K562 (cell line): ENCODE measurements around the gene NCAPD2. TPM values are rescaled to one million over a fixed set of nuclear protein-coding genes. Genes with fewer than 3 reads are reported as not detected.

ENCODE experiments used
- BRF1 ChIP-seq: IDR thresholded peaks from 3 replicates; pipeline ENCODE4 v1.6.1; 2011; ENCODE audit warnings: borderline replicate concordance, mild to moderate bottlenecking; ENCODE audit not compliant: insufficient read length; ENCODE audit errors: extremely low read depth
- ELF1 ChIP-seq: fragments of 200-800 bp; sonication (Bioruptor generic); IDR thresholded peaks from 2 replicates; pipeline ENCODE4 v1.6.1; 2016; ENCODE audit warnings: missing genetic modification characterization, missing compliant biosample characterization
- FIP1L1 ChIP-seq: fragments of 200-400 bp; formaldehyde crosslinking; IDR thresholded peaks from 2 replicates; pipeline ENCODE4 v1.6.1; 2018; ENCODE audit warnings: mild to moderate bottlenecking, low read depth, low read length; ENCODE audit not compliant: poor library complexity, severe bottlenecking
- FOXM1 ChIP-seq, 2 experiments: fragments of 450-650 bp in 1 of 2; sonication (generic) in 1 of 2; formaldehyde crosslinking in 1 of 2; IDR thresholded peaks; 2 replicates each; pipeline versions ENCODE4 v1.6.1 to v1.9.0; 2017 to 2022; ENCODE audit warnings: low read depth in 2 of 2, mild to moderate bottlenecking in 2 of 2, missing genetic modification reagents in 1 of 2, moderate library complexity in 1 of 2
- HMGN3 ChIP-seq: IDR thresholded peaks from 2 replicates; pipeline ENCODE4 v1.6.1; 2011; ENCODE audit warnings: borderline replicate concordance, low read depth, mild to moderate bottlenecking, mixed read lengths, low read length; ENCODE audit not compliant: insufficient read length; ENCODE audit errors: extremely low read depth
- MTA1 ChIP-seq: fragments of 450-650 bp; IDR thresholded peaks from 2 replicates; pipeline ENCODE4 v1.6.1; 2017; ENCODE audit warnings: borderline replicate concordance
- PTBP1 ChIP-seq: fragments of 200-400 bp; formaldehyde crosslinking; IDR thresholded peaks from 2 replicates; pipeline ENCODE4 v1.6.1; 2017; ENCODE audit warnings: low read depth, low read length
- SMARCA5 ChIP-seq: fragments of 450-650 bp; IDR thresholded peaks from 2 replicates; pipeline ENCODE4 v1.6.1; 2016
- SREBF1 ChIP-seq: fragments of 150-350 bp; IDR thresholded peaks from 2 replicates; pipeline ENCODE4 v1.6.1; 2014; ENCODE audit warnings: antibody characterized with exemption, low read depth, low read length, borderline replicate concordance
- TBL1XR1 ChIP-seq, 2 experiments: IDR thresholded peaks; 2 replicates each; pipeline ENCODE4 v1.6.1; 2012; ENCODE audit warnings: improper control_type of control experiment in 2 of 2, low read length in 2 of 2, mild to moderate bottlenecking in 1 of 2
- TBP ChIP-seq: optimal IDR thresholded peaks from 2 replicates; pipeline ENCODE3; 2011; ENCODE audit warnings: low read depth, low read length, improper control_type of control experiment
- ZNF212 ChIP-seq: fragments of 450-650 bp; formaldehyde crosslinking; IDR thresholded peaks from 2 replicates; pipeline ENCODE4 v1.4.0; 2020; ENCODE audit warnings: mild to moderate bottlenecking
- ZNF583 ChIP-seq: fragments of 250-450 bp; sonication (Bioruptor Pico); IDR thresholded peaks from 2 replicates; pipeline ENCODE4 v1.4.0; 2020
- polyA plus RNA-seq, 8 experiments: library from polyadenylated mRNA; depleted of rRNA in 4 of 8; stranded (reverse) in 5 of 8; unstranded in 3 of 8; fragments of >200 nt; fragmentation: Nextera tagmentation in 2 of 8; fragmentation: Illumina TruSeq in 1 of 8; extraction: Ambion mirVana in 2 of 8; extraction: Trizol in 1 of 8; gene quantifications; 2 replicates each; pipeline versions ENCODE4 v1.2.1 to v1.2.3, GENCODE V29; 2011 to 2014; ENCODE audit warnings: inconsistent platforms in 1 of 8, missing spikeins in 1 of 8
- total RNA-seq, 7 experiments: library from RNA; depleted of rRNA in 6 of 7; stranded (reverse); fragments of >200 nt in 6 of 7; fragmentation: Illumina TruSeq in 2 of 7; extraction: Trizol in 2 of 7; gene quantifications; 2 replicates each; pipeline versions ENCODE4 v1.2.1 to v1.2.3, GENCODE V29; 2011 to 2021; ENCODE audit warnings: low replicate concordance in 1 of 7
- TF ChIP-seq, protein P1 (sequence below): fragments of 250-450 bp; sonication (Bioruptor Pico); IDR thresholded peaks from 2 replicates; pipeline ENCODE4 v1.8.0; 2021; ENCODE audit warnings: borderline replicate concordance, mild to moderate bottlenecking, moderate library complexity; ENCODE audit not compliant: poor library complexity, severe bottlenecking
- TF ChIP-seq, protein P2 (sequence below): fragments of 250-450 bp; sonication (Bioruptor Pico); IDR thresholded peaks from 2 replicates; pipeline ENCODE4 v1.5.0; 2021; ENCODE audit warnings: mild to moderate bottlenecking, moderate library complexity
- TF ChIP-seq, protein P3 (sequence below): fragments of 450-650 bp; formaldehyde crosslinking; IDR thresholded peaks from 2 replicates; pipeline ENCODE4 v1.4.0; 2020; ENCODE audit warnings: mild to moderate bottlenecking, mixed read lengths
- TF ChIP-seq, protein P4 (sequence below): fragments of 450-650 bp; IDR thresholded peaks from 2 replicates; pipeline ENCODE4 v1.6.1; 2016

The NCAPD2 gene
- total and polyA plus RNA-seq, 9 of the 15 experiments (the other 6 are each of a cell fraction or from before 2014, with no cell fraction given): 16.9 to 93.7 (median 68.3) TPM

DNA sequence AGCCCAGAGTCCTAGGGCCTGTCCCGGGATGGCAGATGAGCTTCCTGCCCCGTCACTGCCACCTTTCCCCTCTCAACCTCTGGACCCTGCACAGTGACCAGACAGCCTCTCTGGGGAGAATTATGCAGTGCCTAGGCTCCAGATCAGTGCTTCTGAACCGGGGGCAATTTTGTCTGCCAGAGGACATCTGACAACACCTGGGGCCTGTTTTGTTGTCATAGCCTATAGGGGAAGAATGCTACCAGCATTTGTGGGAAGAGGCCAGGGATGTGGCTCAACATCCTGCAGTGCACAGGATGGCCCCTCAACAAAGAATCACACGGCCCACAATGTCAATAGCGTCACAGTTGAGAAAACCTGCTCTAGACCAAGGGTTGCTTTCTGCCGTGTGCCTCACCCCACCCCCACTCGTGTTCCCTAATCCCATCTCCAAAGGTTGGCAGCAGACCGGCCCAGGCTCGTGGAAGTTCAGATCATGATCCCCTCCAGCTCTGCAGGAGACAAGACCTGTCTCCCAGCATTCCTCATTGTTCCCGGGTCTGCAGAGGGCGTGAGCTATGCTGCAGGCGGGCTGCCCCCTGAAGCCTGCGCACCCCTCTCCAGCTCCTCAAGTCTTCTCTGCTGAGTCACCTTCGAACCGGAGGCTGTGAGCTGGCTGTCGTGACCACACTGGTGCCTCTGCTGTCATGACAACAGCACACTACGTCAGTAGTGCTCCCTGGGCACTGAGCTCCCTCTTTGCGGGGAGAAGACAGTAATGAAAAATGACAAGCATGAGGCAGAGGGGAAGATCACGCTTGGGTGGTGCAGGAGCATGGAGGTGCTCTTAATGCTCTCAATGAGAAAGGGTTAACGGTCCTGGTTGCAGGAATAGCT, 38.4 kb downstream of the NCAPD2 start (continued):
- TF ChIP-seq, protein P1, sequence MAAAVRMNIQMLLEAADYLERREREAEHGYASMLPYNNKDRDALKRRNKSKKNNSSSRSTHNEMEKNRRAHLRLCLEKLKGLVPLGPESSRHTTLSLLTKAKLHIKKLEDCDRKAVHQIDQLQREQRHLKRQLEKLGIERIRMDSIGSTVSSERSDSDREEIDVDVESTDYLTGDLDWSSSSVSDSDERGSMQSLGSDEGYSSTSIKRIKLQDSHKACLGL (CRISPR knock-in tag): no peak
- TF ChIP-seq ELF1 (tag) (no peak), FOXM1 (IDR thresholded peaks at IDR 0.05; ENCODE audit: low read depth) (no peak), FOXM1 (CRISPR knock-in tag; IDR thresholded peaks at IDR 0.05; ENCODE audit: low read depth) (no peak), HMGN3 (peak; percentile 40), TBP (no peak), BRF1 (no peak), SMARCA5 (no peak), MTA1 (0 out of 2 replicates have a peak, but pooled peaks have one; percentile 24), SREBF1 (no peak), TBL1XR1 (IDR thresholded peaks at IDR 0.05; ENCODE audit: low read length in 2 of 2) (no peak), FIP1L1 (no peak), ZNF212 (CRISPR knock-in tag) (no peak), PTBP1 (no peak), ZNF583 (no peak)
- TF ChIP-seq, protein P2, sequence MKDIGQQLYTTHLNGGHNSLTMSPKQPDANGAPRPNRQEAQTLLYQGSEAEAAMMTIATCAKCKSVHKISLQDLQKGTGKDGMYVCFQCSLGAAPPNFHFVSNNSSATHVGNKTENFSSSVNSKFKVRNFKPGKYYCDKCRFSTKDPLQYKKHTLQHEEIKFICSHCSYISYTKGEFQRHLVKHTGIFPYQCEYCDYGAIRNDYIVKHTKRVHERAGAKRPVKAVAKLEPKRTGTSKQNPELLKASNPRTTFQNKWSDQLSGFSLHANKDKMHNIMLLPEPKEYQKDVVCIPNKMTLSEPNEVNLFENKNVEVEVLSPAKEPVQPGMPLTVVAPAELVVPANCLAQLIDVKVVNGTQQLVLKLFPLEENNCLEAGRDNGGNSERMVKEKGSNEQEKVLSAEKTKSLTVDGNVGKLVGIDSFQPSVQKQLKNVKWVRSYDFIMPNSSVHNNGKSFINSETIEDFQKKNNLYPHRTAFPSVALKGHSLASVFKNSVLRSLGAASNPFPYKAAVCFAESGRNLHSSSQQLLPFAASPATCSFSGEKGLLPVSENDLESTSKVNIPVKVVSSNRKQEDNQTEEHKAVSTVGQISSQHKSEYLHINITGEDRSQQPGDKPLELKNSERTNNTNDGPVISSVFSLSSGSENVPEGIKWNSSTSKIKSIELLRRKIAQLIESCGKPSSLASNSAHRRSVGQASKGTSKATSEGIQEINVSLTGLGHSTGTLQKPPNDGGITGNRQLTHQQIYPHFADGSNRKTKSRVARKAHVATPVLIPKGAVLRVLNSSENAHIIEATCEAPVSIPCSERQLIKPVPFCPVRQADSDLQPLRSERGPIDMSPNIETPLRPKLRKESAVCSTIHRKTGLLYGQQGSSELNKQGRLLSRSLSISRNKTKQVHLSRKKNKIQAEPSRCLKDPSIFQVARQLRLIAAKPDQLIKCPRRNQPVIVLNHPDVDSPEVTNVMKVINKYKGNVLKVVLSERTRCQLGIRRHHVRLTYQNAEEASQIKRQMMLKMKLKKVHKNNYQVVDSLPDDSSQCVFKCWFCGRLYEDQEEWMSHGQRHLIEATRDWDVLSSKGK (CRISPR knock-in tag): no peak
- TF ChIP-seq, protein P3, sequence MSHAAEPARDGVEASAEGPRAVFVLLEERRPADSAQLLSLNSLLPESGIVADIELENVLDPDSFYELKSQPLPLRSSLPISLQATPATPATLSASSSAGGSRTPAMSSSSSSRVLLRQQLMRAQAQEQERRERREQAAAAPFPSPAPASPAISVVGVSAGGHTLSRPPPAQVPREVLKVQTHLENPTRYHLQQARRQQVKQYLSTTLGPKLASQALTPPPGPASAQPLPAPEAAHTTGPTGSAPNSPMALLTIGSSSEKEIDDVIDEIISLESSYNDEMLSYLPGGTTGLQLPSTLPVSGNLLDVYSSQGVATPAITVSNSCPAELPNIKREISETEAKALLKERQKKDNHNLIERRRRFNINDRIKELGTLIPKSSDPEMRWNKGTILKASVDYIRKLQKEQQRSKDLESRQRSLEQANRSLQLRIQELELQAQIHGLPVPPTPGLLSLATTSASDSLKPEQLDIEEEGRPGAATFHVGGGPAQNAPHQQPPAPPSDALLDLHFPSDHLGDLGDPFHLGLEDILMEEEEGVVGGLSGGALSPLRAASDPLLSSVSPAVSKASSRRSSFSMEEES: no peak
- TF ChIP-seq, protein P4, sequence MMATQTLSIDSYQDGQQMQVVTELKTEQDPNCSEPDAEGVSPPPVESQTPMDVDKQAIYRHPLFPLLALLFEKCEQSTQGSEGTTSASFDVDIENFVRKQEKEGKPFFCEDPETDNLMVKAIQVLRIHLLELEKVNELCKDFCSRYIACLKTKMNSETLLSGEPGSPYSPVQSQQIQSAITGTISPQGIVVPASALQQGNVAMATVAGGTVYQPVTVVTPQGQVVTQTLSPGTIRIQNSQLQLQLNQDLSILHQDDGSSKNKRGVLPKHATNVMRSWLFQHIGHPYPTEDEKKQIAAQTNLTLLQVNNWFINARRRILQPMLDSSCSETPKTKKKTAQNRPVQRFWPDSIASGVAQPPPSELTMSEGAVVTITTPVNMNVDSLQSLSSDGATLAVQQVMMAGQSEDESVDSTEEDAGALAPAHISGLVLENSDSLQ: peak; percentile 53
